HepG2 (cell line): ENCODE data around the gene TTC39B. TPM values are rescaled to one million over a fixed set of nuclear protein-coding genes. Genes with fewer than 3 reads are reported as not detected.

Source experiments
- ATAC-seq: fragments of 200-7000 bp; cut with Tn5 transposase; 3 replicates; pipeline ENCODE4 v1.9.1; 2020; ENCODE audit warnings: mild to moderate bottlenecking, moderate library complexity
- BruUV-seq: library from RNA; stranded (reverse); fragments of 400-500 nt; replicated peaks from 2 replicates; lab custom pipeline; 2021; lab: Mats Ljungman, UMichigan
- CTCF ChIA-PET: fragments of 300-600 bp; formaldehyde crosslinking; extraction: SDS; loops from one replicate; lab custom pipeline; 2021; ENCODE audit warnings: low total read pairs, inconsistent platforms, low intra/inter-chr PET ratio; lab: Yijun Ruan, JAX
- POLR2A ChIA-PET: fragments of 350-600 bp; sonication (Branson Sonifier 250); formaldehyde crosslinking; loops from one replicate; lab custom pipeline; 2020; ENCODE audit warnings: antibody characterized with exemption, inconsistent platforms; lab: Yijun Ruan, JAX
- DNase-seq: peaks from one replicate; pipeline ENCODE4 v3.0.0-alpha.2; 2015; ENCODE audit warnings: low spot score
- FAIRE-seq: peaks from 3 replicates; lab custom pipeline; 2011; peaks lifted over from hg19 to GRCh38; lab: Jason Lieb, UNC
- H2AFZ ChIP-seq: one replicate; pipeline ENCODE4 v1.6.1; 2011; ENCODE audit warnings: low read length, inconsistent platforms
- H3K27ac ChIP-seq: fragments of 300-600 bp; 3 replicates; pipeline ENCODE4 v1.8.0; 2011; ENCODE audit warnings: mixed run types, mild to moderate bottlenecking, mixed read lengths, low read length, inconsistent platforms; ENCODE audit not compliant: insufficient read depth; ENCODE audit errors: extremely low read length
- H3K27me3 ChIP-seq, 2 experiments: fragments of 200-600 bp in 1 of 2; 2 replicates in 1 of 2; 3 replicates in 1 of 2; pipeline versions ENCODE4 v1.6.0 to v1.8.0; 2011; ENCODE audit warnings: low read length in 2 of 2, mild to moderate bottlenecking in 2 of 2, moderate library complexity in 2 of 2, inconsistent platforms in 1 of 2; ENCODE audit not compliant: insufficient read depth in 2 of 2, control insufficient read depth in 1 of 2
- H3K36me3 ChIP-seq, 2 experiments: fragments of 200-600 bp in 1 of 2; replicated peaks in 1 of 2; 2 replicates in 1 of 2; 3 replicates in 1 of 2; pipeline versions ENCODE4 v1.5.1 to v1.8.0; 2011; ENCODE audit warnings: low read length in 2 of 2, inconsistent platforms in 1 of 2; ENCODE audit not compliant: insufficient read depth in 2 of 2, control insufficient read depth in 1 of 2
- H3K4me1 ChIP-seq: 2 replicates; pipeline ENCODE4 v1.5.1; 2012; ENCODE audit warnings: low read length, inconsistent platforms; ENCODE audit not compliant: insufficient read depth
- H3K4me2 ChIP-seq: 2 replicates; pipeline ENCODE4 v1.6.0; 2011; ENCODE audit warnings: low read depth, low read length, inconsistent platforms
- H3K4me3 ChIP-seq, 3 experiments: fragments of 200-600 bp in 1 of 3; sonication (generic), shearing (Covaris generic) in 1 of 3; replicated peaks in 1 of 3; 2 replicates each; pipeline ENCODE4 v1.5.1; 2011 to 2016; ENCODE audit warnings: low read length in 3 of 3, inconsistent platforms in 2 of 3, low read depth in 2 of 3, mild to moderate bottlenecking in 2 of 3, control low read depth in 1 of 3, mixed read lengths in 1 of 3; ENCODE audit not compliant: insufficient read depth in 1 of 3
- H3K79me2 ChIP-seq: one replicate; pipeline ENCODE4 v1.6.1; 2011; ENCODE audit warnings: low read length, inconsistent platforms; ENCODE audit not compliant: insufficient read depth
- H3K9ac ChIP-seq: 2 replicates; pipeline ENCODE4 v1.6.0; 2011; ENCODE audit warnings: mild to moderate bottlenecking, low read depth, low read length, inconsistent platforms; ENCODE audit not compliant: insufficient read depth
- H3K9me3 ChIP-seq: 2 replicates; pipeline ENCODE4 v1.5.1; 2012; ENCODE audit warnings: mild to moderate bottlenecking, low read length
- H4K20me1 ChIP-seq: 2 replicates; pipeline ENCODE4 v1.6.0; 2011; ENCODE audit warnings: inconsistent platforms, mild to moderate bottlenecking, low read length, moderate library complexity; ENCODE audit not compliant: insufficient read depth
- BHLHE40 ChIP-seq: IDR thresholded peaks from 2 replicates; pipeline ENCODE4 v1.6.1; 2011; ENCODE audit warnings: low read length, improper control_type of control experiment
- TOPORS ChIP-seq: sonication (generic); formaldehyde crosslinking; IDR thresholded peaks from 2 replicates; pipeline ENCODE4 v1.8.0; 2023; ENCODE audit warnings: mild to moderate bottlenecking, missing genetic modification reagents
- ZFX ChIP-seq: sonication (generic); formaldehyde crosslinking; IDR thresholded peaks from 2 replicates; pipeline ENCODE4 v1.4.0; 2020; ENCODE audit warnings: mild to moderate bottlenecking, low read depth, missing genetic modification reagents, moderate library complexity
- ZNF3 ChIP-seq: IDR thresholded peaks from 2 replicates; pipeline ENCODE4 v1.7.0; 2017; ENCODE audit warnings: inconsistent platforms
- ZNF746 ChIP-seq: sonication (generic); formaldehyde crosslinking; IDR thresholded peaks from 2 replicates; pipeline ENCODE4 v1.8.0; 2022; ENCODE audit warnings: mild to moderate bottlenecking, missing genetic modification reagents
- whole genome bisulfite sequencing: methylation state at CpG from one replicate; pipeline ENCODE4 v1.1.6; 2017; ENCODE audit warnings: low lambda C conversion rate; 5-methylcytosine and 5-hydroxymethylcytosine counted together
- in situ Hi-C: cut with HindIII; loops from 2 replicates; pipeline ENCODE4 v1.10.0; 2017; ENCODE audit warnings: low pct_unique_long_range_greater_than_20kb; ENCODE audit not compliant: extremely low pct_ligation_motif_present
- intact Hi-C: fragments of 100-400 bp; cut with micrococcal nuclease; formaldehyde crosslinking; loops from one replicate; pipeline ENCODE4 v1.10.0; 2022; ENCODE audit not compliant: unreplicated experiment
- polyA plus RNA-seq, 8 experiments: library from polyadenylated mRNA; depleted of rRNA in 3 of 8; stranded (reverse) in 7 of 8; unstranded in 1 of 8; fragments of >200 nt; fragmentation: Illumina TruSeq in 4 of 8; extraction: Trizol in 4 of 8; gene quantifications; 2 replicates each; pipeline versions ENCODE4 v1.2.1 to v1.2.3, GENCODE V29; 2011 to 2016; ENCODE audit warnings: low read depth in 4 of 8, missing spikeins in 1 of 8, mixed read lengths in 1 of 8; ENCODE audit not compliant: insufficient read depth in 1 of 8
- total RNA-seq, 5 experiments: library from RNA; depleted of rRNA; stranded (reverse); fragments of >200 nt; fragmentation: Illumina TruSeq; extraction: Trizol; gene quantifications; 2 replicates each; pipeline ENCODE4 v1.2.3, GENCODE V29; 2016; ENCODE audit warnings: low read depth in 1 of 5
- TF ChIP-seq, protein P1 (sequence below): sonication (generic); formaldehyde crosslinking; IDR thresholded peaks from 2 replicates; pipeline ENCODE4 v1.8.0; 2022; ENCODE audit warnings: low read depth, missing genetic modification reagents
- TF ChIP-seq, protein P2 (sequence below): sonication (generic); formaldehyde crosslinking; IDR thresholded peaks from 2 replicates; pipeline ENCODE4 v1.5.0; 2020; ENCODE audit warnings: missing genetic modification reagents

Gene TTC39B
- total and polyA plus RNA-seq, 2 of the 13 experiments (the other 11 are each of a cell fraction or from before 2014, with no cell fraction given) = 14.3 to 19.4 TPM

DNA sequence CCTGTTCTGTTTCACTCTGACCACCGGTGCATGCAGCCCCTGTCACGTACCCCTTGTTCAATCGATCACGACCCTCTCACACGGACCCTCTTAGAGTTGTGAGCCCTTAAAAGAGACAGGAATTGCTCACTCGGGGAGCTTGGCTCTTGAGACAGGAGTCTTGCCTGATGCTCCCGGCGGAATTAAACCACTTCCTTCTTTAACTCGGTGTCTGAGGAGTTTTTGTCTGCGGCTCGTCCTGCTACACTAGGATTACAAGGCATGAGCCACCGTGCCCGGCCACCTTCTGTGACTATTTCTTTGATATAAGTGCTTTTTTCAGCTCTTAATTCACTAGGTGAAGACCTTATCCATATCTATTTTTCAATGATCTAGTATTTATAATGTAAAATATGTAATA is 167.5 kb downstream of the TTC39B start (continued):
- TF ChIP-seq, protein P1, sequence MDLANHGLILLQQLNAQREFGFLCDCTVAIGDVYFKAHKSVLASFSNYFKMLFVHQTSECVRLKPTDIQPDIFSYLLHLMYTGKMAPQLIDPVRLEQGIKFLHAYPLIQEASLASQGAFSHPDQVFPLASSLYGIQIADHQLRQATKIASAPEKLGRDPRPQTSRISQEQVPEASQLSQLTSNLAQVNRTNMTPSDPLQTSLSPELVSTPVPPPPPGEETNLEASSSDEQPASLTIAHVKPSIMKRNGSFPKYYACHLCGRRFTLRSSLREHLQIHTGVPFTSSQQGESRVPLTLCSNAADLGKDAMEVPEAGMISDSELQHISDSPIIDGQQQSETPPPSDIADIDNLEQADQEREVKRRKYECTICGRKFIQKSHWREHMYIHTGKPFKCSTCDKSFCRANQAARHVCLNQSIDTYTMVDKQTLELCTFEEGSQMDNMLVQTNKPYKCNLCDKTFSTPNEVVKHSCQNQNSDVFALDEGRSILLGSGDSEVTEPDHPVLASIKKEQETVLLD = no peak
- TF ChIP-seq ZFX (CRISPR knock-in tag) = no peak
- TF ChIP-seq, all 625 proteins: peak for 0

DNA sequence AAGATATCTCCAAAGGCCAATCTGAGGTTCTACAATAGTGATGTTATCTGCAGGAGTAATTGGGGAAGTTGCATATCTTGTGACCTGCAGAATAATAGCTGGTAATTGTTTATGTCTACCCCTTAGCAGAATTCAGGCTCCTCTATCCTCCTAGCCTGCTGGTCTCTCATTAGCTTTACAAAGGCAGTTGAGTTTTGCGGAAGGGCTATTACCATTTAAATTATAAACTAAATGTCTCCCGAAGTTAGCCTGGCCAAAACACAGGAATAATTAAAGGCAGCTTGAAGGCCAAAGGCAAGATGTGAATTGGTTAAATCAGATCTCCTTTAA is 168.7 kb downstream of the TTC39B start:
- CTCF ChIA-PET = no interaction called here
- H3K27me3 ChIP-seq = peaks cover 0 to 4% of the 10 kb centered on the region in 2 experiments; a peak in 2 of 5 replicates
- H3K9ac ChIP-seq = no peak overlapping the region
- ATAC-seq (no peak), FAIRE-seq (no peak), DNase-seq (no peak)
- H3K79me2 ChIP-seq = no peaks in the 10 kb centered on the region
- POLR2A ChIA-PET = no interaction called here
- no TSS peak for BruUV-seq
- no peak overlapping the region for H3K4me2 ChIP-seq
- no peak overlapping the region for H3K4me3 ChIP-seq
- no peaks in the 10 kb centered on the region for H3K36me3 ChIP-seq
- peaks cover 23% of the 10 kb centered on the region; the same call in 1 of the 2 replicates for H3K4me1 ChIP-seq
- TF ChIP-seq ZNF3 (CRISPR knock-in tag) = no peak
- TF ChIP-seq, all 625 proteins: peak for 0
- Histone ChIP-seq H4K20me1 (no peaks in the 10 kb centered on the region), H2AFZ (no peak overlapping the region), H3K9me3 (no peaks in the 10 kb centered on the region), H3K27ac (no peak overlapping the region)
- WGBS = 52% methylated on average over 2 of the region's 2 CpGs
- in situ Hi-C loops = no loop called here
- intact Hi-C loops = loop anchor here (5.0 kb wide), 2 partner anchors 176 to 271 kb away; no protein-coding TSS in a partner anchor

DNA sequence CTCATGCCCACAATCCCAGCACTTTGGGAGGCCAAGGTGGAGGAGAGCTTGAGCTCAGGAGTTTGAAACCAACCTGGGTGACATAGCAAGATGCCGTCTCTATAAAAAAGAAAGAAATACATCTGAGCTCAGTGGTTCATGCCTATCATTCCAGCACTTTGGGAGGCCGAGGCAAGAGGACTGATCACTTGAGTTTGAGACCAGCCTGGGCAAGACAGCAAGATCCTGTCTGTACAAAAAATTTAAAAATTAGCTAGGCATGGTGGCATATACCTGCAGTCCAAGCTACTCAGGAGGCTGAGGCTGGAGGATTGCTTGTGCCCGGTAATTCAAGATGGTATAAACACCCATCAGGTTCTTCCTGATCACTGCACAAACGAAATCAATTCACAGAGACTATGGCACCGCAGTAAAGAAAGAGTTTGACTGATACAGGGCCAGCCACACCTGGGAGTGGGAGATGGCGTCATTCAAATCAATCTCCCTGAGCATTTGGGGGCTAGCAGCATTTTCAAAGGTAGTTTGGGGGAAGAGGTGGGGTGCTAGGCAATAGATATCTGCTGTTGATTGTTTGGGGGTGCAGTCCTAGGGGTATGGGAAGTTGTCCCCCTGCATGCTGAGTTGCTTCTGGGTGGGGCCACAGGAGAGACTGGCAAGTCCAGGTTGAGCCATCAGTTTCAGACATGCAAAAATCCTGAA is 169.2 kb downstream of the TTC39B start:
- Histone ChIP-seq H3K9me3 (no peaks in the 10 kb centered on the region), H3K27ac (no peak overlapping the region), H3K36me3 (no peaks in the 10 kb centered on the region), H3K4me1 (peaks cover 25% of the 10 kb centered on the region; the same call in 1 of the 2 replicates), H3K27me3 (peaks cover 0 to 4% of the 10 kb centered on the region in 2 experiments; a peak in 2 of 5 replicates), H2AFZ (no peak overlapping the region), H3K4me2 (no peak overlapping the region), H3K4me3 (no peak overlapping the region), H3K9ac (no peak overlapping the region), H3K79me2 (no peaks in the 10 kb centered on the region), H4K20me1 (no peaks in the 10 kb centered on the region)
- ChIA-PET CTCF (no interaction called here), POLR2A (no interaction called here)
- no TSS peak for BruUV-seq
- in situ Hi-C loops (no loop called here), intact Hi-C loops (loop anchor here (5.0 kb wide), 2 partner anchors 176 to 271 kb away; no protein-coding TSS in a partner anchor)
- ATAC-seq (no peak), FAIRE-seq (no peak), DNase-seq (no peak)
- TF ChIP-seq, protein P2, sequence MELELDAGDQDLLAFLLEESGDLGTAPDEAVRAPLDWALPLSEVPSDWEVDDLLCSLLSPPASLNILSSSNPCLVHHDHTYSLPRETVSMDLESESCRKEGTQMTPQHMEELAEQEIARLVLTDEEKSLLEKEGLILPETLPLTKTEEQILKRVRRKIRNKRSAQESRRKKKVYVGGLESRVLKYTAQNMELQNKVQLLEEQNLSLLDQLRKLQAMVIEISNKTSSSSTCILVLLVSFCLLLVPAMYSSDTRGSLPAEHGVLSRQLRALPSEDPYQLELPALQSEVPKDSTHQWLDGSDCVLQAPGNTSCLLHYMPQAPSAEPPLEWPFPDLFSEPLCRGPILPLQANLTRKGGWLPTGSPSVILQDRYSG (CRISPR knock-in tag) = no peak
- no peak for TF ChIP-seq BHLHE40
- no peak for TF ChIP-seq TOPORS (CRISPR knock-in tag)
- no peak for TF ChIP-seq ZNF746 (CRISPR knock-in tag)
- 16% methylated on average over 6 of the region's 6 CpGs for WGBS
